ENCODE results near the gene C10orf90.

DNA sequence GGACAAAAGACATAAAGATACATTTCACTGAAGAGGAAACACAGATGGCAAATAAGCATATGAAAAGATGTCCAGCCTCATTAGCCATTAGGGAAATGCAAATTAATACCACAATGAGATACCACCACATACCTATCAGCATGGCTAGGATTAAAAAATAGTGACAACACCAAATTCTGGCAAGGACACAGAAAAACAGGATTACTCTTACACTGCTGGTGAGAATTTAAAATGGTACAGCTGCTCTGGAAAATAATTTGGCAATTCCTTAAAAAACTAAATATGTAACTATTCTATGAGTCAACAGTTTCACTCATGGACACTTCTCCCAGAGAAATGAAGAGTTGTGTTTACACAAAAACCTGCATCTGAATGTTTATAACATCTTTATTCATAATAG is 121.1 kb downstream of the C10orf90 start:
- TF ChIP-seq, protein P1, sequence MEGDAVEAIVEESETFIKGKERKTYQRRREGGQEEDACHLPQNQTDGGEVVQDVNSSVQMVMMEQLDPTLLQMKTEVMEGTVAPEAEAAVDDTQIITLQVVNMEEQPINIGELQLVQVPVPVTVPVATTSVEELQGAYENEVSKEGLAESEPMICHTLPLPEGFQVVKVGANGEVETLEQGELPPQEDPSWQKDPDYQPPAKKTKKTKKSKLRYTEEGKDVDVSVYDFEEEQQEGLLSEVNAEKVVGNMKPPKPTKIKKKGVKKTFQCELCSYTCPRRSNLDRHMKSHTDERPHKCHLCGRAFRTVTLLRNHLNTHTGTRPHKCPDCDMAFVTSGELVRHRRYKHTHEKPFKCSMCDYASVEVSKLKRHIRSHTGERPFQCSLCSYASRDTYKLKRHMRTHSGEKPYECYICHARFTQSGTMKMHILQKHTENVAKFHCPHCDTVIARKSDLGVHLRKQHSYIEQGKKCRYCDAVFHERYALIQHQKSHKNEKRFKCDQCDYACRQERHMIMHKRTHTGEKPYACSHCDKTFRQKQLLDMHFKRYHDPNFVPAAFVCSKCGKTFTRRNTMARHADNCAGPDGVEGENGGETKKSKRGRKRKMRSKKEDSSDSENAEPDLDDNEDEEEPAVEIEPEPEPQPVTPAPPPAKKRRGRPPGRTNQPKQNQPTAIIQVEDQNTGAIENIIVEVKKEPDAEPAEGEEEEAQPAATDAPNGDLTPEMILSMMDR (IDR thresholded peaks at IDR 0.05): no peak
- TF ChIP-seq EP300 (IDR thresholded peaks at IDR 0.05): no peak
